ENCODE data around the gene SFXN2.
A peak's percentile ranks its signal among the peaks of the same experiment; 100 is the strongest.

The SFXN2 gene

DNA sequence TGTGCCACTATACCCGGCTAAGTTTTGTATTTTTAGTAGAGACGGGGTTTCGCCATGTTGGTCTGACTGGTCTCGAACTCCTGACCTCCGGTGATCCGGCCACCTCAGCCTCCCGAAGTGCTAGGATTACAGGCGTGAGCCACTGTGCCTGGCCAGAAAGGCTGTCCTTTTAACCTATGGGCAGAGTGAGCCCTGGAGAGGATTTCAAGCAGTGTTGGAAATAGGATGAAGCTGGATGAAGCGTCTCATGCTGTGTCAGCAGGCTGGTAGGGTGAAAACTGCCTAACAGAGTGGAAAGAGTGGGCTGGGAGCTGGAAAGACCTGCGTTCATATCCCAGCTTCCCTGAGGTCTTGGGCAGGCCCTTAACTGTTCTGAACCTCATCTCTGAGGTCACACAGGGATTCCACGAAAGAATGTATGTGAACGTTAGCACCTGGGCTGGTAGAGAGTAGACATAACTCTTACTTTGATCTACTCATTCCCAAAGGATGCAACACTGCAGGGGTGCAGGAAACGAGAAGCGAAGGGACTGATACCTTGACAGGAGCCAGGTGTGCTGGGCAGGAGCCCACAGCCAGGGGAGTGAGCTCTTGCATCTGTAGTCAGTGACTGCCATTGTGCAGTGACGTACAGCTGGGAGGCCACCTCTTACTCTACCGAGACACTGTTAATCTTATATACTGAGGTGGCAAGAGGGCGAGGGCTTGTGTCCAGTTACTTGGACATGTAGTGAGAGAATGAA, 63.4 kb downstream of the SFXN2 start:
- H3K27ac ChIP-seq (ENCODE audit: low read length): peak overlapping the region; percentile 97
- no peak for TF ChIP-seq EZH2phosphoT487 (IDR thresholded peaks at IDR 0.05; ENCODE audit: low read length)
- TF ChIP-seq, protein P1, sequence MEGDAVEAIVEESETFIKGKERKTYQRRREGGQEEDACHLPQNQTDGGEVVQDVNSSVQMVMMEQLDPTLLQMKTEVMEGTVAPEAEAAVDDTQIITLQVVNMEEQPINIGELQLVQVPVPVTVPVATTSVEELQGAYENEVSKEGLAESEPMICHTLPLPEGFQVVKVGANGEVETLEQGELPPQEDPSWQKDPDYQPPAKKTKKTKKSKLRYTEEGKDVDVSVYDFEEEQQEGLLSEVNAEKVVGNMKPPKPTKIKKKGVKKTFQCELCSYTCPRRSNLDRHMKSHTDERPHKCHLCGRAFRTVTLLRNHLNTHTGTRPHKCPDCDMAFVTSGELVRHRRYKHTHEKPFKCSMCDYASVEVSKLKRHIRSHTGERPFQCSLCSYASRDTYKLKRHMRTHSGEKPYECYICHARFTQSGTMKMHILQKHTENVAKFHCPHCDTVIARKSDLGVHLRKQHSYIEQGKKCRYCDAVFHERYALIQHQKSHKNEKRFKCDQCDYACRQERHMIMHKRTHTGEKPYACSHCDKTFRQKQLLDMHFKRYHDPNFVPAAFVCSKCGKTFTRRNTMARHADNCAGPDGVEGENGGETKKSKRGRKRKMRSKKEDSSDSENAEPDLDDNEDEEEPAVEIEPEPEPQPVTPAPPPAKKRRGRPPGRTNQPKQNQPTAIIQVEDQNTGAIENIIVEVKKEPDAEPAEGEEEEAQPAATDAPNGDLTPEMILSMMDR (IDR thresholded peaks at IDR 0.05; ENCODE audit: low read length): no peak
- no peak for TF ChIP-seq EZH2 (optimal IDR thresholded peaks at IDR 0.05; ENCODE audit: low read depth, low read length)
- H3K4me1 ChIP-seq (ENCODE audit: low read length): peaks cover 90% of the 10 kb centered on the region
- H3K79me2 ChIP-seq (ENCODE audit: low read length): peaks cover 78% of the 10 kb centered on the region
- no peak overlapping the region for H2AFZ ChIP-seq (ENCODE audit: low read length)
- H3K27me3 ChIP-seq (replicated peaks; ENCODE audit: insufficient read depth, low read length): no peaks in the 10 kb centered on the region
- H3K4me3 ChIP-seq (ENCODE audit: low read length): no peak overlapping the region
- H3F3A ChIP-seq (ENCODE audit: insufficient read depth, low read length): peaks cover 71% of the 10 kb centered on the region
- H3K9me2 ChIP-seq (replicated peaks; ENCODE audit: insufficient read depth, low read length): no peaks in the 10 kb centered on the region
- H3K9ac ChIP-seq (ENCODE audit: low read length): peak overlapping the region; percentile 96; the same call in 1 of the 2 replicates
- H4K20me1 ChIP-seq (ENCODE audit: insufficient read depth, low read length): no peaks in the 10 kb centered on the region
- no peaks in the 10 kb centered on the region for H3K9me3 ChIP-seq (replicated peaks; ENCODE audit: insufficient read depth, low read length)
- DNase-seq: no peak
- H3K4me2 ChIP-seq (ENCODE audit: low read depth, low read length): peak overlapping the region; percentile 85
- H3K36me3 ChIP-seq (replicated peaks; ENCODE audit: insufficient read depth, low read length): no peaks in the 10 kb centered on the region; the same call in 1 of the 2 replicates

GRCh38 chr10:102778781-102779180, 64.3 kb downstream of the SFXN2 start:
- H3K79me2 ChIP-seq (ENCODE audit: low read length): peaks cover 78% of the 10 kb centered on the region
- TF ChIP-seq EZH2 (optimal IDR thresholded peaks at IDR 0.05; ENCODE audit: low read depth, low read length): no peak
- no peak for TF ChIP-seq EZH2phosphoT487 (IDR thresholded peaks at IDR 0.05; ENCODE audit: low read length)
- TF ChIP-seq, protein P1 (IDR thresholded peaks at IDR 0.05; ENCODE audit: low read length): no peak

GRCh38 chr10:102779680-102780526, 65.5 kb downstream of the SFXN2 start:
- Histone ChIP-seq H3F3A (ENCODE audit: insufficient read depth, low read length) (peaks cover 64% of the 10 kb centered on the region), H3K27ac (ENCODE audit: low read length) (peak overlapping the region; percentile 99), H3K9ac (ENCODE audit: low read length) (no peak overlapping the region), H3K36me3 (replicated peaks; ENCODE audit: insufficient read depth, low read length) (no peaks in the 10 kb centered on the region; the same call in 1 of the 2 replicates), H3K27me3 (replicated peaks; ENCODE audit: insufficient read depth, low read length) (no peaks in the 10 kb centered on the region), H4K20me1 (ENCODE audit: insufficient read depth, low read length) (no peaks in the 10 kb centered on the region), H3K9me3 (replicated peaks; ENCODE audit: insufficient read depth, low read length) (no peaks in the 10 kb centered on the region), H3K79me2 (ENCODE audit: low read length) (peaks cover 74% of the 10 kb centered on the region), H3K4me2 (ENCODE audit: low read depth, low read length) (peak overlapping the region; percentile 69), H2AFZ (ENCODE audit: low read length) (no peak overlapping the region), H3K9me2 (replicated peaks; ENCODE audit: insufficient read depth, low read length) (no peaks in the 10 kb centered on the region), H3K4me1 (ENCODE audit: low read length) (peaks cover 83% of the 10 kb centered on the region), H3K4me3 (ENCODE audit: low read length) (no peak overlapping the region)
- no peak for DNase-seq
- no peak for TF ChIP-seq EZH2phosphoT487 (IDR thresholded peaks at IDR 0.05; ENCODE audit: low read length)
- no peak for TF ChIP-seq EZH2 (optimal IDR thresholded peaks at IDR 0.05; ENCODE audit: low read depth, low read length)
- TF ChIP-seq, protein P1 (IDR thresholded peaks at IDR 0.05; ENCODE audit: low read length): no peak

More at GRCh38 chr10:102778781-102779180, 64.3 kb downstream of the SFXN2 start:
- Histone ChIP-seq H4K20me1 (ENCODE audit: insufficient read depth, low read length) (no peaks in the 10 kb centered on the region), H2AFZ (ENCODE audit: low read length) (no peak overlapping the region), H3K9ac (ENCODE audit: low read length) (no peak overlapping the region), H3K27ac (ENCODE audit: low read length) (peak overlapping the region; percentile 97; the same call in 1 of the 2 replicates), H3K27me3 (replicated peaks; ENCODE audit: insufficient read depth, low read length) (no peaks in the 10 kb centered on the region), H3K4me3 (ENCODE audit: low read length) (no peak overlapping the region), H3F3A (ENCODE audit: insufficient read depth, low read length) (peaks cover 64% of the 10 kb centered on the region), H3K9me3 (replicated peaks; ENCODE audit: insufficient read depth, low read length) (no peaks in the 10 kb centered on the region), H3K4me2 (ENCODE audit: low read depth, low read length) (no peak overlapping the region; the same call in 1 of the 2 replicates), H3K4me1 (ENCODE audit: low read length) (peaks cover 90% of the 10 kb centered on the region), H3K36me3 (replicated peaks; ENCODE audit: insufficient read depth, low read length) (no peaks in the 10 kb centered on the region; the same call in 1 of the 2 replicates), H3K9me2 (replicated peaks; ENCODE audit: insufficient read depth, low read length) (no peaks in the 10 kb centered on the region)
- DNase-seq: no peak
